AG04450 (cell line): ENCODE results near the gene LIN7B. TPM values are rescaled to one million over a fixed set of nuclear protein-coding genes. Genes with fewer than 3 reads are reported as not detected.

ENCODE experiments used
- CTCF ChIA-PET: fragments of 300-600, 350-600 bp; formaldehyde crosslinking; extraction: SDS; loops from one replicate; lab custom pipeline; 2022; ENCODE audit warnings: antibody characterized with exemption, inconsistent platforms; lab: Charles Lee
- POLR2A ChIA-PET: fragments of 350-600 bp; formaldehyde crosslinking; extraction: SDS; loops from one replicate; lab custom pipeline; 2021; ENCODE audit warnings: antibody characterized with exemption, inconsistent platforms; lab: Yijun Ruan, JAX
- DNase-seq: peaks from one replicate; pipeline ENCODE4 v3.0.0-alpha.2; 2011; ENCODE audit warnings: low read depth, low spot score
- H3K27ac ChIP-seq: one replicate; pipeline ENCODE4 v1.5.1; 2012; ENCODE audit warnings: low read depth, low read length, control low read depth
- H3K27me3 ChIP-seq: one replicate; pipeline ENCODE4 v1.6.0; 2012; ENCODE audit warnings: low read length; ENCODE audit not compliant: control insufficient read depth, insufficient read depth
- H3K4me3 ChIP-seq: 2 replicates; pipeline ENCODE4 v1.5.1; 2011; ENCODE audit warnings: mild to moderate bottlenecking, low read depth, low read length, control low read depth
- H3K9me3 ChIP-seq: 2 replicates; pipeline ENCODE4 v1.5.1; 2012; ENCODE audit warnings: low read length; ENCODE audit not compliant: control insufficient read depth, insufficient read depth
- polyA plus RNA-seq: library from polyadenylated mRNA; depleted of rRNA; stranded (reverse); fragments of >200 nt; gene quantifications from 2 replicates; pipeline ENCODE4 v1.2.3, GENCODE V29; 2011
- TF ChIP-seq, protein P1 (sequence below): IDR thresholded peaks from 2 replicates; pipeline ENCODE4 v1.5.1; 2011; ENCODE audit warnings: low read depth, low read length, control low read depth, inconsistent platforms

Gene LIN7B
- polyA plus RNA-seq, 1 experiment = 4.2 TPM

GRCh38 chr19:49080392-49080791 lies 33.8 kb upstream of the LIN7B start:
- ChIA-PET POLR2A (no interaction called here), CTCF (no interaction called here)
- Histone ChIP-seq H3K27me3 (no peaks in the 10 kb centered on the region), H3K4me3 (no peak overlapping the region), H3K9me3 (no peaks in the 10 kb centered on the region; the same call in 1 of the 2 replicates), H3K27ac (no peak overlapping the region)
- no peak for DNase-seq
- TF ChIP-seq, protein P1, sequence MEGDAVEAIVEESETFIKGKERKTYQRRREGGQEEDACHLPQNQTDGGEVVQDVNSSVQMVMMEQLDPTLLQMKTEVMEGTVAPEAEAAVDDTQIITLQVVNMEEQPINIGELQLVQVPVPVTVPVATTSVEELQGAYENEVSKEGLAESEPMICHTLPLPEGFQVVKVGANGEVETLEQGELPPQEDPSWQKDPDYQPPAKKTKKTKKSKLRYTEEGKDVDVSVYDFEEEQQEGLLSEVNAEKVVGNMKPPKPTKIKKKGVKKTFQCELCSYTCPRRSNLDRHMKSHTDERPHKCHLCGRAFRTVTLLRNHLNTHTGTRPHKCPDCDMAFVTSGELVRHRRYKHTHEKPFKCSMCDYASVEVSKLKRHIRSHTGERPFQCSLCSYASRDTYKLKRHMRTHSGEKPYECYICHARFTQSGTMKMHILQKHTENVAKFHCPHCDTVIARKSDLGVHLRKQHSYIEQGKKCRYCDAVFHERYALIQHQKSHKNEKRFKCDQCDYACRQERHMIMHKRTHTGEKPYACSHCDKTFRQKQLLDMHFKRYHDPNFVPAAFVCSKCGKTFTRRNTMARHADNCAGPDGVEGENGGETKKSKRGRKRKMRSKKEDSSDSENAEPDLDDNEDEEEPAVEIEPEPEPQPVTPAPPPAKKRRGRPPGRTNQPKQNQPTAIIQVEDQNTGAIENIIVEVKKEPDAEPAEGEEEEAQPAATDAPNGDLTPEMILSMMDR = no peak

- POLR2A ChIA-PET = interaction anchor here (1.0 kb wide), 1 partner anchor 83 kb away, joined by 4 read pairs; no protein-coding TSS in a partner anchor
- H3K4me3 ChIP-seq = no peak overlapping the region
- H3K9me3 ChIP-seq = peaks cover 3% of the 10 kb centered on the region; the same call in 1 of the 2 replicates
- no peaks in the 10 kb centered on the region for H3K27me3 ChIP-seq
- no peak overlapping the region for H3K27ac ChIP-seq
- TF ChIP-seq, protein P1 = no peak
- CTCF ChIA-PET = interaction anchor here (1.9 kb wide), 1 partner anchor 16 kb away, joined by 10 read pairs; no protein-coding TSS in a partner anchor
- no peak for DNase-seq
These were observed 32.9 kb upstream of the LIN7B start for GRCh38 chr19:49081273-49081672.

DNA sequence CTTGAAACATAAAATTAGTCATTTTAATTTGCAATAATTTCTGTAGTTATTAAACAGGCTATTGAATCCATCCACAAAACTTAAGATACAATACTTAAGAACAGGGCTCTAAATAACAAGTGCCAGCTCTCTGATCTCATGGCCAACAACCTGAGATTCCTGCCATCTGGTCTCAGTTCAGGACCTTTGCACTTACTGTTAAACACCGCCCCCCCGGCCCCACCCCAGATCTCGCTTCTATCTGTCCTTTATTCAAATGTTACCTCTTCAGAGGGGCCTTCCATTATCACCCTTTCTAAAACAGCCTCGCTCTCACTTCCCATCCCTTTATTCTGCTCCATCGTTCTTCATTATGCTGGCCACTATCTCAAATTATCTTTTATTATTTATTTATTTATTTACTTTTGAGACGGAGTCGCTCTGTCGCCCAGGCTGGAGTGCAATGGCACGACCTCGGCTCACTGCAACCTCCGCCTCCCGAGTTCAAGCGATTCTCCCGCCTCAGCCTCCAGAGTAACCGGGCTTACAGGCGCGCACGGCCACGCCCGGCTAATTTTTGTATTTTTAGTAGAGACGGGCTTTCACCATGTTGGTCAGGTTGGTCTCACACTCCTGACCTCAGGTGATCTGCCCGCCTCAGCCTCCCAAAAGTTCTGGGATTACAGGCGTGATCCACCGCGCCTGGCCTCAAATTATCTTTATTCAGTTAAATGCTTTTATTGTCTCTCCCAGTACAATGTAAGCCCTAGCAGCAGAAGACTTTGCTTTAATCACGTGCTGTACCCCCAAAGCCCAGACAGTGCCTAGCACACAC lies 29.8 kb upstream of the LIN7B start:
- TF ChIP-seq, protein P1 = no peak
- H3K4me3 ChIP-seq = peak overlapping the region; percentile 53
- POLR2A ChIA-PET = no interaction called here
- no peak for DNase-seq
- H3K9me3 ChIP-seq = peaks cover 3% of the 10 kb centered on the region; the same call in 1 of the 2 replicates
- H3K27me3 ChIP-seq = no peaks in the 10 kb centered on the region
- H3K27ac ChIP-seq = peak overlapping the region; percentile 52
- CTCF ChIA-PET = interaction anchor here (0.7 to 1.2 kb wide), 2 partner anchors 30 to 283 kb away, joined by 5 to 6 read pairs; partner anchors contain the start of gene LIN7B

DNA sequence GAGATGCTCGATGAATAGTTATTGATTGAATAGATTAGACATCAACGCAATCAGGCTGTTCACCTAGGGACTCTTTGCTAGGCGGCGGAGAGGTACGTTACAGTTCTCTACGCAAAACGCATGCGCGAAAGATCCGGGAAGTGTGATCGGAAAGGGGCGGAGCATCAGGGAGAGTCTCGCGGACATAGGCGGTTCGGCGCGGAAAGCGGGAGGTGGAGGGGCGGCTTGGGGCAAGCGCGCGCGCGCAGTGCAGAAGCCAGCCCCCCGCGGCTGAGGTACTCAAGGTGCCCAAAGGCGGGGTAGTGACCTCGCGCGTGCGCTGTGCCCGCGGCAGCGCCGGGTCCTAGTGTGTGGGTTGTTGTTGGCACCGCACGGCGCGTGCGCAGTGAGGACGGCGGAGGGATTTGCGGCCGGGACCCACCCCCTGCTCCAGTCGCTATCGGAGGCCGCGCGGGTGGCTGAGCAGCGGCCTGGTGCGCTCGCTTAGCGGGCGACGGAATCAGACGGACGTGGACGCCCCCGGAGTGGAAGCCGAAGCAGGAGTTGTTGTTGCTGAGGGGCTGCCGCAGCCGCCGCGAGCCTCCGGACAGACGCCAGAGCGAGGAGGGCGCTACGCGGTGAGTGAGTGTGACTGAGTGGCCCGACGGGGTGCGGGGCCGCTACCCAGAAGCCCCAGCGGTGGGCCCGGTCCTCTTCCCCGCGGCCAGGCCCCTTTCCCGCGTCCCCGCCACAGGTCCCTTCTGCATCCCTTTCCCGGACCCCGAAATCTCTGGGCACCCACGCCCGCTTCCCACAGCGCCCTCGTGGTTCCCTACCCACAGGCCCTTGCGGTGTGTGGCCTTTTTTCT lies 28.9 kb upstream of the LIN7B start, which contains the start of gene SNRNP70:
Gene SNRNP70 (plus strand): TSS at position 432 of the 848 bp plus-strand sequence. CDS start 964 bp downstream, outside the sequence.
- TF ChIP-seq, protein P1 = no peak
- H3K4me3 ChIP-seq = peak within 1 kb of the TSS; percentile 96
- H3K27me3 ChIP-seq = no peaks in the 10 kb centered on the region
- ChIA-PET CTCF (interaction anchor here (1.2 to 2.4 kb wide), 2 partner anchors 13 to 61 kb away, joined by 3 to 21 read pairs; no protein-coding TSS in a partner anchor), POLR2A (interaction anchor here (1.0 kb wide), 1 partner anchor 13 kb away, joined by 3 read pairs; no protein-coding TSS in a partner anchor)
- peak; percentile 99 for DNase-seq
- H3K27ac ChIP-seq = peak within 1 kb of the TSS; percentile 88
- peaks cover 3% of the 10 kb centered on the region; the same call in 1 of the 2 replicates for H3K9me3 ChIP-seq
